ENCODE data around the gene HOXD4.

GRCh38 chr2:176138923-176139660 is 12.3 kb upstream of the HOXD4 start:
- TF ChIP-seq CTCF (IDR thresholded peaks at IDR 0.05) (no peak), ZFX (IDR thresholded peaks at IDR 0.05; ENCODE audit: borderline replicate concordance) (no peak)
